Esophagus squamous epithelium (tissue), 5 donors: ENCODE data around the gene KAZN. TPM values are rescaled to one million over a fixed set of nuclear protein-coding genes. Genes with fewer than 3 reads are reported as not detected.

ENCODE experiments used
- DNase-seq: peaks from one replicate; lab custom pipeline; 2025; lab: John Stamatoyannopoulos, UW
- H3K27ac ChIP-seq, 4 donors: fragments of 200-600 bp; sonication (generic); one replicate each; pipeline ENCODE4 v1.5.1; 2016 to 2019; ENCODE audit warnings: mild to moderate bottlenecking in 1 of 4
- H3K27me3 ChIP-seq, 4 donors: fragments of 200-600 bp; sonication (generic); 1 replicate in 3 of 4; 2 replicates in 1 of 4; pipeline versions ENCODE4 v1.5.1 to v1.6.0; 2017 to 2021; ENCODE audit warnings: antibody characterized with exemption in 1 of 4
- H3K36me3 ChIP-seq, 3 donors: fragments of 200-600 bp; sonication (generic); one replicate each; pipeline ENCODE4 v1.5.1; 2016 to 2019
- H3K4me1 ChIP-seq, 3 donors: fragments of 200-600 bp; sonication (generic); one replicate each; pipeline ENCODE4 v1.5.1; 2017 to 2019
- H3K4me3 ChIP-seq, 4 donors: fragments of 200-600 bp; sonication (generic); 1 replicate in 3 of 4; 2 replicates in 1 of 4; pipeline ENCODE4 v1.5.1; 2016 to 2019; ENCODE audit warnings: mild to moderate bottlenecking in 2 of 4, moderate library complexity in 1 of 4
- H3K9me3 ChIP-seq, 3 donors: fragments of 200-600 bp; sonication (generic); one replicate each; pipeline ENCODE4 v1.5.1; 2016 to 2019
- POLR2A ChIP-seq, 4 donors: fragments of 450-650 bp; IDR thresholded peaks; one replicate each; pipeline ENCODE4 v1.6.1; 2017; ENCODE audit warnings: antibody characterized with exemption in 4 of 4, mild to moderate bottlenecking in 4 of 4, moderate library complexity in 3 of 4
- WGBS, 2 donors: methylation state at CpG; one replicate each; pipeline ENCODE4 v1.1.5; 2018; 5-methylcytosine and 5-hydroxymethylcytosine counted together
- intact Hi-C: fragments of 100-400 bp; cut with DNase I; formaldehyde crosslinking; loops from one replicate; pipeline ENCODE4 v1.15.0; 2022
- total RNA-seq, 4 donors: library from RNA; depleted of rRNA; stranded (reverse); fragments of >200 nt; gene quantifications; one replicate each; pipeline ENCODE4 v1.1.0, GENCODE V29; 2016
- TF ChIP-seq, protein P1 (sequence below), 6 experiments: fragments of 450-650 bp in 4 of 6; fragments of 200-600 bp in 2 of 6; sonication (generic) in 2 of 6; IDR thresholded peaks; one replicate each; pipeline ENCODE4 v1.5.1; 2016 to 2019; ENCODE audit warnings: antibody characterized with exemption in 6 of 6, mild to moderate bottlenecking in 4 of 6, moderate library complexity in 4 of 6
- donor health status: DM: yes; HTN: yes; CAD: no.

Gene KAZN
- total RNA-seq, 4 donors from 2014 or later, result 25.0 to 54.5 (median 30.8) TPM

DNA sequence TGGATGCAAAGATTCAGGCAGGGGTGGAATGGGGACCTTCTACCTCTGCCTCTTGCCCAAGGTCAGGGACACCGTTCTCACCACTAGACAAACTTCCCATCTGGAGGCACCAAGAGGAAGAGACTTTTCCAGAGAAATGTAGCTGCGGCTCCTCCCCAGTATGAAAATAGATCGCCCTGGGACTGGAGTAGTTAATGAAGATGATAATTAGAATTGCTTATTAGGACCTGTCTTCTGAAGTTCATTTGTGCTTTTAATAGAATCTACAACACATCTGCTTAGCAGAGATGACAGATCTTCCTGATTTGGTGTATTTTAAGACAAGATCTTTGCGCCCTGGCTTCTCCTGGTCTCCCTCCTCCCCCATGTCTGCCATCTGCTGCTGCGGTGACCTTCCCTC lies 266.6 kb downstream of the KAZN start:
- H3K36me3 ChIP-seq, result no peaks in the 10 kb centered on the region
- intact Hi-C loops, result no loop called here
- no peak overlapping the region for H3K4me3 ChIP-seq
- H3K9me3 ChIP-seq, result no peaks in the 10 kb centered on the region
- no peak for DNase-seq
- H3K27ac ChIP-seq, result no peak overlapping the region
- H3K4me1 ChIP-seq, result no peaks in the 10 kb centered on the region
- no peaks in the 10 kb centered on the region for H3K27me3 ChIP-seq
- TF ChIP-seq, protein P1, sequence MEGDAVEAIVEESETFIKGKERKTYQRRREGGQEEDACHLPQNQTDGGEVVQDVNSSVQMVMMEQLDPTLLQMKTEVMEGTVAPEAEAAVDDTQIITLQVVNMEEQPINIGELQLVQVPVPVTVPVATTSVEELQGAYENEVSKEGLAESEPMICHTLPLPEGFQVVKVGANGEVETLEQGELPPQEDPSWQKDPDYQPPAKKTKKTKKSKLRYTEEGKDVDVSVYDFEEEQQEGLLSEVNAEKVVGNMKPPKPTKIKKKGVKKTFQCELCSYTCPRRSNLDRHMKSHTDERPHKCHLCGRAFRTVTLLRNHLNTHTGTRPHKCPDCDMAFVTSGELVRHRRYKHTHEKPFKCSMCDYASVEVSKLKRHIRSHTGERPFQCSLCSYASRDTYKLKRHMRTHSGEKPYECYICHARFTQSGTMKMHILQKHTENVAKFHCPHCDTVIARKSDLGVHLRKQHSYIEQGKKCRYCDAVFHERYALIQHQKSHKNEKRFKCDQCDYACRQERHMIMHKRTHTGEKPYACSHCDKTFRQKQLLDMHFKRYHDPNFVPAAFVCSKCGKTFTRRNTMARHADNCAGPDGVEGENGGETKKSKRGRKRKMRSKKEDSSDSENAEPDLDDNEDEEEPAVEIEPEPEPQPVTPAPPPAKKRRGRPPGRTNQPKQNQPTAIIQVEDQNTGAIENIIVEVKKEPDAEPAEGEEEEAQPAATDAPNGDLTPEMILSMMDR (IDR thresholded peaks at IDR 0.05), result no peak
- TF ChIP-seq POLR2A (IDR thresholded peaks at IDR 0.05), result no peak
- WGBS, 2 donors, result 82 to 92% methylated on average over 5 of the region's 5 CpGs

- 67 to 73% methylated on average over 8 to 10 of the region's 14 CpGs for WGBS, 2 donors
- no peak overlapping the region for H3K27ac ChIP-seq
- DNase-seq, result no peak
Measured at GRCh38 chr1:14866911-14867612, 268.6 kb downstream of the KAZN start.

GRCh38 chr1:14869187-14869586 lies 270.7 kb downstream of the KAZN start:
- TF ChIP-seq, protein P1 (IDR thresholded peaks at IDR 0.05), result no peak
- TF ChIP-seq POLR2A (IDR thresholded peaks at IDR 0.05), result no peak
- no peaks in the 10 kb centered on the region for H3K4me1 ChIP-seq
- no peak for DNase-seq
- H3K9me3 ChIP-seq, result no peaks in the 10 kb centered on the region
- 70 to 87% methylated on average over 4 of the region's 4 CpGs for WGBS, 2 donors
- no peak overlapping the region for H3K4me3 ChIP-seq
- H3K36me3 ChIP-seq, result no peaks in the 10 kb centered on the region
- intact Hi-C loops, result no loop called here
- H3K27me3 ChIP-seq, result peaks cover 0 to 6% (median 0%) of the 10 kb centered on the region in 4 donors
- H3K27ac ChIP-seq, result no peak overlapping the region

More at GRCh38 chr1:14866911-14867612, 268.6 kb downstream of the KAZN start:
- TF ChIP-seq, protein P1 (IDR thresholded peaks at IDR 0.05), result no peak
- TF ChIP-seq POLR2A (IDR thresholded peaks at IDR 0.05), result no peak
- intact Hi-C loops, result no loop called here
- Histone ChIP-seq H3K9me3 (no peaks in the 10 kb centered on the region), H3K4me1 (no peaks in the 10 kb centered on the region), H3K27me3 (no peaks in the 10 kb centered on the region), H3K4me3 (no peak overlapping the region), H3K36me3 (no peaks in the 10 kb centered on the region)

DNA sequence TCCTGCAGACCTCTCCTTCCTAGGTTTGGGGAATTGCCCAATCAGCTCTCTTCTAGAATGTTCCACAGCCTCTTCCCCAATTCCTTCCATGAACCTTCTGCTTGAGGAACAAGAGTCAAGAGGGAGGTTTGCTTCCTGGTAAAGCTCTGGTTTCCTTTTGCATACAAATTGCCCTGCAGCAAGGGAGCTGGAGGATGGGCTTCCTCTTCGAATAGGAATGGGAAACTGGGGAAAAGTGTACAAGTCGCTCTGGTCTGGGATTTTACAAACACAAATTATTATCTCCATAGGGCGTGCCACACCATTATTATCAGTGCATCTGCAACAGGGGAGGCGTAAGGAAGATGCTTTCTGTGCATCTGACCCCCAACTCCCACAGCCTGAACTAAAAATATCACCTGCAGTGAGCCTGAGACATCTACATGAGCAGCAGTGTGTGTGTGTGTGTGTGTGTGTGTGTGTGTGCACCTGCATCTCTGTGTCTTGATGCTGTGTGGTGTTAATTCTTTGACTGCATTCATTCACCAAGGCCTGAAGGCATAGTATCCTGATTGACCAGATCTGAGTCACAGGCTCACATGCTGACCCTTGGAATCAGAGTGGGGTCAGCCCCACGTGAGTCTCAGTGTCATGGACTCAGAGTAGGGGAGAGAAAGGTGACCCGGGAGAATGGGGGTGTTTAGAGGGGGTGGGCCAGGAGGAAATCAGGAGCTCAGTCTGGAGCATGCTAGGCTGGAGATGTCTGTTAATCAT lies 272.9 kb downstream of the KAZN start:
- no peak overlapping the region for H3K4me3 ChIP-seq
- H3K27ac ChIP-seq, result no peak overlapping the region
- H3K4me1 ChIP-seq, result peaks cover 0 to 11% (median 4%) of the 10 kb centered on the region in 3 donors
- no peak for DNase-seq
- H3K9me3 ChIP-seq, result no peaks in the 10 kb centered on the region
- TF ChIP-seq, protein P1 (IDR thresholded peaks at IDR 0.05), result no peak
- TF ChIP-seq POLR2A (IDR thresholded peaks at IDR 0.05), result no peak
- peaks cover 0 to 6% (median 0%) of the 10 kb centered on the region in 4 donors for H3K27me3 ChIP-seq
- intact Hi-C loops, result no loop called here
- whole genome bisulfite sequencing, 2 donors, result 68 to 76% methylated on average over 5 to 6 of the region's 6 CpGs
- no peaks in the 10 kb centered on the region for H3K36me3 ChIP-seq

GRCh38 chr1:14872762-14873161 lies 274.3 kb downstream of the KAZN start:
- Histone ChIP-seq H3K9me3 (no peaks in the 10 kb centered on the region), H3K27me3 (peaks cover 0 to 11% (median 0%) of the 10 kb centered on the region in 4 donors), H3K27ac (no peak overlapping the region), H3K4me3 (no peak overlapping the region), H3K36me3 (no peaks in the 10 kb centered on the region), H3K4me1 (peaks cover 0 to 25% (median 13%) of the 10 kb centered on the region in 3 donors)
- DNase-seq, result no peak
- WGBS, 2 donors, result 88 to 89% methylated on average over 3 of the region's 3 CpGs
- TF ChIP-seq POLR2A (IDR thresholded peaks at IDR 0.05), result no peak
- TF ChIP-seq, protein P1 (IDR thresholded peaks at IDR 0.05), result no peak
- intact Hi-C loops, result no loop called here
